H1 (cell line): ENCODE data around the gene BROX. TPM values are rescaled to one million over a fixed set of nuclear protein-coding genes. Genes with fewer than 3 reads are reported as not detected.

Experiments
- BACH1 ChIP-seq: IDR thresholded peaks from 2 replicates; pipeline ENCODE4 v1.6.1; 2012; ENCODE audit warnings: low read length, improper control_type of control experiment
- CHD1 ChIP-seq: IDR thresholded peaks from 2 replicates; pipeline ENCODE4 v1.6.1; 2012; ENCODE audit warnings: low read depth, low read length, improper control_type of control experiment
- CHD2 ChIP-seq: IDR thresholded peaks from 2 replicates; pipeline ENCODE4 v1.6.1; 2012; ENCODE audit warnings: low read length, improper control_type of control experiment
- CTBP2 ChIP-seq: IDR thresholded peaks from 2 replicates; pipeline ENCODE4 v1.7.0; 2011; ENCODE audit warnings: borderline replicate concordance, mild to moderate bottlenecking, moderate library complexity, mixed read lengths, low read length; ENCODE audit not compliant: insufficient read depth, insufficient read length
- EP300 ChIP-seq, 2 experiments: IDR thresholded peaks; 1 replicate in 1 of 2; 2 replicates in 1 of 2; pipeline ENCODE4 v1.6.1; 2011 to 2012; ENCODE audit warnings: low read depth in 2 of 2, low read length in 2 of 2, mild to moderate bottlenecking in 2 of 2, borderline replicate concordance in 1 of 2, inconsistent platforms in 1 of 2, moderate library complexity in 1 of 2
- HDAC6 ChIP-seq: IDR thresholded peaks from one replicate; pipeline ENCODE4 v1.7.1; 2012; ENCODE audit warnings: low read depth, mild to moderate bottlenecking, inconsistent platforms, low read length, moderate library complexity
- KDM1A ChIP-seq: fragments of 200-600, 300-600 bp; sonication (generic); IDR thresholded peaks from 2 replicates; pipeline ENCODE4 v1.7.1; 2016; ENCODE audit warnings: mild to moderate bottlenecking, low read length, borderline replicate concordance
- POLR2A ChIP-seq, 2 experiments: IDR thresholded peaks; 1 replicate in 1 of 2; 2 replicates in 1 of 2; pipeline ENCODE4 v1.6.1; 2011; ENCODE audit warnings: low read depth in 2 of 2, low read length in 2 of 2, mild to moderate bottlenecking in 2 of 2; ENCODE audit errors: control extremely low read depth in 1 of 2
- POU5F1 ChIP-seq: IDR thresholded peaks from 2 replicates; pipeline ENCODE4 v1.6.1; 2011; ENCODE audit warnings: low read depth, mild to moderate bottlenecking, low read length, moderate library complexity
- RFX5 ChIP-seq: IDR thresholded peaks from 2 replicates; pipeline ENCODE4 v1.6.1; 2011; ENCODE audit warnings: low read depth, low read length, improper control_type of control experiment, borderline replicate concordance
- RXRA ChIP-seq: IDR thresholded peaks from 2 replicates; pipeline ENCODE4 v1.6.1; 2011; ENCODE audit warnings: low read depth, mild to moderate bottlenecking, low read length, moderate library complexity; ENCODE audit not compliant: insufficient read depth
- SAP30 ChIP-seq: fragments of 300-600 bp; sonication (generic); IDR thresholded peaks from 2 replicates; pipeline ENCODE4 v1.7.1; 2012; ENCODE audit warnings: low read length, moderate library complexity, mild to moderate bottlenecking, inconsistent platforms; ENCODE audit not compliant: insufficient read depth, insufficient replicate concordance
- SIN3A ChIP-seq, 2 experiments: IDR thresholded peaks in 1 of 2; conservative IDR thresholded peaks in 1 of 2; 2 replicates each; pipeline ENCODE4 v1.6.1; 2011 to 2012; ENCODE audit warnings: low read length in 2 of 2, improper control_type of control experiment in 1 of 2, low read depth in 1 of 2, mild to moderate bottlenecking in 1 of 2
- SIRT6 ChIP-seq: IDR thresholded peaks from one replicate; pipeline ENCODE4 v1.7.1; 2012; ENCODE audit warnings: low read length, inconsistent platforms
- SP2 ChIP-seq: IDR thresholded peaks from 2 replicates; pipeline ENCODE4 v1.6.1; 2012; ENCODE audit warnings: mild to moderate bottlenecking, low read length, inconsistent platforms
- SUZ12 ChIP-seq: fragments of 200-600 bp; sonication (generic); IDR thresholded peaks from 2 replicates; pipeline ENCODE4 v1.6.1; 2012; ENCODE audit warnings: mild to moderate bottlenecking, inconsistent platforms, low read length, moderate library complexity, mixed read lengths
- TBP ChIP-seq: IDR thresholded peaks from 2 replicates; pipeline ENCODE4 v1.6.1; 2011; ENCODE audit warnings: low read depth, low read length, improper control_type of control experiment
- TCF12 ChIP-seq: IDR thresholded peaks from 2 replicates; pipeline ENCODE4 v1.6.1; 2011; ENCODE audit warnings: low read depth, mild to moderate bottlenecking, low read length
- polyA plus RNA-seq, 7 experiments: library from polyadenylated mRNA; depleted of rRNA in 3 of 7; stranded (reverse) in 5 of 7; unstranded in 2 of 7; fragments of >200 nt in 5 of 7; fragments of 200-250 nt in 2 of 7; gene quantifications; 1 replicate in 5 of 7; 2 replicates in 1 of 7; 4 replicates in 1 of 7; pipeline versions ENCODE4 v1.2.1 to v1.2.3, GENCODE V29; 2011 to 2013; ENCODE audit warnings: missing spikeins in 2 of 7, mixed read lengths in 2 of 7
- total RNA-seq: library from RNA; stranded (reverse); fragmentation: NEBNext Ultra II Directional; extraction: Animal tissue kit (Norgen Biotek cat#: 25700); gene quantifications from 2 replicates; pipeline ENCODE4 v1.2.1, GENCODE V29; 2021
- TF ChIP-seq, protein P1 (sequence below): IDR thresholded peaks from 2 replicates; pipeline ENCODE4 v1.6.1; 2011; ENCODE audit warnings: low read length, improper control_type of control experiment
- TF ChIP-seq, protein P2 (sequence below): IDR thresholded peaks from 2 replicates; pipeline ENCODE4 v1.6.1; 2012; ENCODE audit warnings: low read length, inconsistent platforms
- TF ChIP-seq, protein P3 (sequence below), 3 experiments: IDR thresholded peaks; 1 replicate in 2 of 3; 2 replicates in 1 of 3; pipeline versions ENCODE4 v1.5.1 to v1.6.1; 2011; ENCODE audit warnings: low read length in 3 of 3, mild to moderate bottlenecking in 3 of 3, inconsistent platforms in 2 of 3, low read depth in 1 of 3, moderate library complexity in 1 of 3; ENCODE audit not compliant: insufficient read depth in 1 of 3; ENCODE audit errors: control extremely low read depth in 1 of 3

The BROX gene
- total and polyA plus RNA-seq, 2 of the 8 experiments (the other 6 are each of a cell fraction or from before 2014, with no cell fraction given), result 3.8 to 26.7 TPM

DNA sequence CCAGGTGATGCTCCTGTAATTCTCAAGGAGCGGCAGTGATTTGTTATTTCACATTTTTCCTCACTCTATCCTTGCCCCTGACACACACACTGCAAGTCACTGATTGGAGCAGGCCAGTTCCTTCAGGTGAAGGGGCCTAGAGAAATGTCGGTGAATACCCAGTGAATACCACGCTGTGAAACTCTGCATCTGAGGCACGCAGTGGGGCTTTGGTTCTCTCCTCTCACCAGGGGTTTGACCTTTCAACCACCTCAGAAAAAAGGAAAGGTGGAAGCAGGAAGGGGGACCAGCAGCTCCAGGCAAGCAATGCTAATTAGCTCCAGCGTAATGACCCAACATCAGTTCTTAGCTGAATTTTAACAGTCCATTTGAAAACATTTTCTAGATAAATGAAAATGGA lies 24.1 kb downstream of the BROX start (continued):
- TF ChIP-seq, protein P1, sequence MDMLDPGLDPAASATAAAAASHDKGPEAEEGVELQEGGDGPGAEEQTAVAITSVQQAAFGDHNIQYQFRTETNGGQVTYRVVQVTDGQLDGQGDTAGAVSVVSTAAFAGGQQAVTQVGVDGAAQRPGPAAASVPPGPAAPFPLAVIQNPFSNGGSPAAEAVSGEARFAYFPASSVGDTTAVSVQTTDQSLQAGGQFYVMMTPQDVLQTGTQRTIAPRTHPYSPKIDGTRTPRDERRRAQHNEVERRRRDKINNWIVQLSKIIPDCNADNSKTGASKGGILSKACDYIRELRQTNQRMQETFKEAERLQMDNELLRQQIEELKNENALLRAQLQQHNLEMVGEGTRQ, result no peak
- TF ChIP-seq POLR2A (IDR thresholded peaks at IDR 0.05; ENCODE audit: control extremely low read depth in 1 of 2, low read depth in 2 of 2, low read length in 2 of 2) (no peak), CHD2 (peak; percentile 28; the same call in 1 of the 2 replicates), SIRT6 (no peak), CHD1 (no peak), TBP (no peak), SAP30 (no peak), SUZ12 (no peak), SIN3A (conservative IDR thresholded peaks at IDR 0.05 in 1 of 2, IDR thresholded peaks at IDR 0.05 in 1 of 2; ENCODE audit: low read depth in 1 of 2, low read length in 2 of 2) (no peak), RFX5 (no peak), CTBP2 (no peak), SP2 (no peak), KDM1A (no peak), HDAC6 (no peak), TCF12 (no peak), BACH1 (no peak; the same call in 1 of the 2 replicates), RXRA (peak; percentile 86), EP300 (IDR thresholded peaks at IDR 0.05; ENCODE audit: borderline replicate concordance in 1 of 2, low read depth in 2 of 2, low read length in 2 of 2) (peak in 1 of 2 experiments; percentile 21; a peak in 1 of 3 replicates), POU5F1 (no peak)
- TF ChIP-seq, protein P2, sequence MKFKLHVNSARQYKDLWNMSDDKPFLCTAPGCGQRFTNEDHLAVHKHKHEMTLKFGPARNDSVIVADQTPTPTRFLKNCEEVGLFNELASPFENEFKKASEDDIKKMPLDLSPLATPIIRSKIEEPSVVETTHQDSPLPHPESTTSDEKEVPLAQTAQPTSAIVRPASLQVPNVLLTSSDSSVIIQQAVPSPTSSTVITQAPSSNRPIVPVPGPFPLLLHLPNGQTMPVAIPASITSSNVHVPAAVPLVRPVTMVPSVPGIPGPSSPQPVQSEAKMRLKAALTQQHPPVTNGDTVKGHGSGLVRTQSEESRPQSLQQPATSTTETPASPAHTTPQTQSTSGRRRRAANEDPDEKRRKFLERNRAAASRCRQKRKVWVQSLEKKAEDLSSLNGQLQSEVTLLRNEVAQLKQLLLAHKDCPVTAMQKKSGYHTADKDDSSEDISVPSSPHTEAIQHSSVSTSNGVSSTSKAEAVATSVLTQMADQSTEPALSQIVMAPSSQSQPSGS, result no peak
- TF ChIP-seq, protein P3, sequence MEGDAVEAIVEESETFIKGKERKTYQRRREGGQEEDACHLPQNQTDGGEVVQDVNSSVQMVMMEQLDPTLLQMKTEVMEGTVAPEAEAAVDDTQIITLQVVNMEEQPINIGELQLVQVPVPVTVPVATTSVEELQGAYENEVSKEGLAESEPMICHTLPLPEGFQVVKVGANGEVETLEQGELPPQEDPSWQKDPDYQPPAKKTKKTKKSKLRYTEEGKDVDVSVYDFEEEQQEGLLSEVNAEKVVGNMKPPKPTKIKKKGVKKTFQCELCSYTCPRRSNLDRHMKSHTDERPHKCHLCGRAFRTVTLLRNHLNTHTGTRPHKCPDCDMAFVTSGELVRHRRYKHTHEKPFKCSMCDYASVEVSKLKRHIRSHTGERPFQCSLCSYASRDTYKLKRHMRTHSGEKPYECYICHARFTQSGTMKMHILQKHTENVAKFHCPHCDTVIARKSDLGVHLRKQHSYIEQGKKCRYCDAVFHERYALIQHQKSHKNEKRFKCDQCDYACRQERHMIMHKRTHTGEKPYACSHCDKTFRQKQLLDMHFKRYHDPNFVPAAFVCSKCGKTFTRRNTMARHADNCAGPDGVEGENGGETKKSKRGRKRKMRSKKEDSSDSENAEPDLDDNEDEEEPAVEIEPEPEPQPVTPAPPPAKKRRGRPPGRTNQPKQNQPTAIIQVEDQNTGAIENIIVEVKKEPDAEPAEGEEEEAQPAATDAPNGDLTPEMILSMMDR (IDR thresholded peaks at IDR 0.05; ENCODE audit: control extremely low read depth in 1 of 3, insufficient read depth in 1 of 3, low read depth in 1 of 3, low read length in 3 of 3), result no peak
